Neural cell (in vitro differentiated cells): ENCODE data around the gene S100P.

ENCODE experiments used
- POLR2AphosphoS5 ChIP-seq: IDR thresholded peaks from 2 replicates; pipeline ENCODE4 v1.6.1; 2012
- SMC3 ChIP-seq: fragments of 450-650 bp; conservative IDR thresholded peaks from 2 replicates; pipeline ENCODE4 v1.6.1; 2014; ENCODE audit warnings: antibody characterized with exemption, mild to moderate bottlenecking, moderate library complexity; ENCODE audit not compliant: poor library complexity

GRCh38 chr4:6655924-6656323, 37.8 kb upstream of the S100P start:
- TF ChIP-seq POLR2AphosphoS5 (no peak), SMC3 (no peak)
